ENCODE data around the gene KIRREL3.

The KIRREL3 gene

DNA sequence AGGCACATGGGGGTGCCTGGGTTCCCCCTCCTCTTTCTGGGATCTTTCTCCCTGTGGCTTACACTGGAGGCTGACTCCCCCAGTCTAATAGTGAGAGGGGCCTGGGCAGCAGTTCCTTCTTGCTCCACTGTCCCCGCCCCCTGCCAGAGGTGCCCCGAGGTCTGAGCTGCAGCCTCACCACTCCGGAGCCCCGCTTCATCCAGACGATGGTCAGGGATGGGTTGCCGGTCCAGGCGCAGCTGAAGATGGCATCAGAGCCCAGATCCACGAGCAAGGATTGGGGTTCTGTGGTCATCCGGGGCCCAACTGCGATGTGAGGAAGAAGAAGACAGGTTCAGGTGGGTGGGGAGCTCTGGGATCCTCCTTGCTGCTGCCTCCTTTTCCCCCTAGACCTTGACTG is 554.0 kb downstream of the KIRREL3 start:
- no peak overlapping the region for H3K27ac ChIP-seq (replicated peaks)
- DNase-seq (ENCODE audit: low read depth in 1 of 2, low spot score in 1 of 2), result no peak
- H3K27me3 ChIP-seq (ENCODE audit: insufficient read depth, poor library complexity, severe bottlenecking), result no peaks in the 10 kb centered on the region
- TF ChIP-seq REST (IDR thresholded peaks at IDR 0.05; ENCODE audit: insufficient replicate concordance, low read depth), result no peak
- TF ChIP-seq SPI1 (IDR thresholded peaks at IDR 0.05; ENCODE audit: borderline replicate concordance, low read depth), result no peak
- TF ChIP-seq POLR2AphosphoS5 (IDR thresholded peaks at IDR 0.05; ENCODE audit: low read depth), result no peak
- TF ChIP-seq GABPA (IDR thresholded peaks at IDR 0.05; ENCODE audit: low read depth), result no peak
- no peak for TF ChIP-seq CTCF (IDR thresholded peaks at IDR 0.05; ENCODE audit: insufficient read depth, low read length)
- H3K4me3 ChIP-seq (replicated peaks; ENCODE audit: insufficient read depth, low read length), result no peak overlapping the region

DNA sequence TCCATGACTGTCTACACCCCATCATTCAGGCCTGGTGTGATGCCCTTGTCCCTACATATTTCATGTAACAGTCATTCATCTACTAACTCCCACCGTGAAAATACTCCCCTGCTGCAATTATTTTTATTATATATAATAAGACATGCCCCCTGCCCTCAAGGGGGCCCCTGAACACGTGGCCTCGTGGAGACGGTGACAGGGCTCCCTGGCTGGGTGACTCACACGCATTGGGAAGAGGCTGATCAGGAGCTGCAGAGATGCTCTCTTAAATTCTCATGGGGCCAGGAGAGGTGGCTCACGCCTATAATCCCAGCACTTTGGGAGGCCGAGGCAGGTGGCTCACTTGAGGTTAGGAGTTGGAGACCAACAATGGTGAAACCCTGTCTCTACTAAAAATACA is 556.5 kb downstream of the KIRREL3 start:
- TF ChIP-seq GABPA (IDR thresholded peaks at IDR 0.05; ENCODE audit: low read depth) (no peak), SPI1 (IDR thresholded peaks at IDR 0.05; ENCODE audit: borderline replicate concordance, low read depth) (no peak), REST (IDR thresholded peaks at IDR 0.05; ENCODE audit: insufficient replicate concordance, low read depth) (no peak), POLR2AphosphoS5 (IDR thresholded peaks at IDR 0.05; ENCODE audit: low read depth) (no peak), CTCF (IDR thresholded peaks at IDR 0.05; ENCODE audit: insufficient read depth, low read length) (no peak)
- no peak overlapping the region for H3K4me3 ChIP-seq (replicated peaks; ENCODE audit: insufficient read depth, low read length)
- no peak for DNase-seq (ENCODE audit: low read depth in 1 of 2, low spot score in 1 of 2)
- no peaks in the 10 kb centered on the region for H3K27me3 ChIP-seq (ENCODE audit: insufficient read depth, poor library complexity, severe bottlenecking)
- H3K27ac ChIP-seq (replicated peaks), result no peak overlapping the region

- Histone ChIP-seq H3K4me3 (replicated peaks; ENCODE audit: insufficient read depth, low read length) (no peak overlapping the region), H3K27me3 (ENCODE audit: insufficient read depth, poor library complexity, severe bottlenecking) (no peaks in the 10 kb centered on the region), H3K27ac (replicated peaks) (no peak overlapping the region)
- DNase-seq (ENCODE audit: low read depth in 1 of 2, low spot score in 1 of 2), result no peak
- TF ChIP-seq GABPA (IDR thresholded peaks at IDR 0.05; ENCODE audit: low read depth), result no peak
- TF ChIP-seq REST (IDR thresholded peaks at IDR 0.05; ENCODE audit: insufficient replicate concordance, low read depth), result no peak
- no peak for TF ChIP-seq POLR2AphosphoS5 (IDR thresholded peaks at IDR 0.05; ENCODE audit: low read depth)
- TF ChIP-seq SPI1 (IDR thresholded peaks at IDR 0.05; ENCODE audit: borderline replicate concordance, low read depth), result no peak
- no peak for TF ChIP-seq CTCF (IDR thresholded peaks at IDR 0.05; ENCODE audit: insufficient read depth, low read length)
These were observed 557.5 kb downstream of the KIRREL3 start for GRCh38 chr11:126443120-126443519.

Data from HL-60 (cell line).